ENCODE measurements around the gene NQO2. TPM values are rescaled to one million over a fixed set of nuclear protein-coding genes. Genes with fewer than 3 reads are reported as not detected.
A peak's percentile ranks its signal among the peaks of the same experiment; 100 is the strongest.
"Not testable (repeated sequence)": the region's sequence is repeated elsewhere in the genome, so short reads cannot be mapped to it uniquely, and the experiment has no call there.

The NQO2 gene
- total RNA-seq, 1 donor from 2014 or later: 6.1 TPM

GRCh38 chr6:3035397-3035796, 35.7 kb downstream of the NQO2 start:
- FAIRE-seq (no peak), DNase-seq (ENCODE audit: low spot score in 2 of 2) (no peak)

- DNase-seq (ENCODE audit: low spot score in 2 of 2) (no peak), FAIRE-seq (no peak)
Measured at GRCh38 chr6:3036861-3037637, 37.4 kb downstream of the NQO2 start.

GRCh38 chr6:3037638-3038365, 38.1 kb downstream of the NQO2 start:
- FAIRE-seq: no peak
- DNase-seq (ENCODE audit: low spot score in 2 of 2): no peak

GRCh38 chr6:3039384-3039783, 39.7 kb downstream of the NQO2 start:
- DNase-seq (ENCODE audit: low spot score in 2 of 2): no peak
- FAIRE-seq: no peak

GRCh38 chr6:3041147-3041546, 41.5 kb downstream of the NQO2 start:
- FAIRE-seq: no peak
- DNase-seq (ENCODE audit: low spot score in 2 of 2): no peak

- DNase-seq (ENCODE audit: low spot score in 2 of 2) (no peak), FAIRE-seq (no peak)
Measured at GRCh38 chr6:3041606-3042005, 41.9 kb downstream of the NQO2 start.

GRCh38 chr6:3045369-3045768, 45.7 kb downstream of the NQO2 start:
- no peak for FAIRE-seq

GRCh38 chr6:3045777-3046176, 46.1 kb downstream of the NQO2 start:
- DNase-seq (ENCODE audit: low spot score in 2 of 2) (no peak), FAIRE-seq (no peak)

More at GRCh38 chr6:3045369-3045768, 45.7 kb downstream of the NQO2 start:
- no peak for DNase-seq (ENCODE audit: low spot score in 2 of 2)

- DNase-seq (ENCODE audit: low spot score in 2 of 2): no peak
Measured at GRCh38 chr6:3046295-3046694, 46.6 kb downstream of the NQO2 start.

GRCh38 chr6:3048009-3048408, 48.3 kb downstream of the NQO2 start:
- not testable (repeated sequence) for FAIRE-seq; DNase-seq (ENCODE audit: low spot score in 2 of 2)

More at GRCh38 chr6:3046295-3046694, 46.6 kb downstream of the NQO2 start:
- no peak for FAIRE-seq

- DNase-seq (ENCODE audit: low spot score in 2 of 2) (no peak), FAIRE-seq (no peak)
Measured at GRCh38 chr6:3052481-3053230, 53.0 kb downstream of the NQO2 start.

- DNase-seq (ENCODE audit: low spot score in 2 of 2) (no peak), FAIRE-seq (no peak)
Measured at GRCh38 chr6:3053231-3053508, 53.5 kb downstream of the NQO2 start.

GRCh38 chr6:3054229-3055157, 54.8 kb downstream of the NQO2 start:
- DNase-seq (ENCODE audit: low spot score in 2 of 2): peak in 1 of 2 donors; percentile 34
- not testable (repeated sequence) for FAIRE-seq

- not testable (repeated sequence) for DNase-seq (ENCODE audit: low spot score in 2 of 2); FAIRE-seq
Measured at GRCh38 chr6:3055158-3055499, 55.4 kb downstream of the NQO2 start.

- FAIRE-seq: no peak
Measured at GRCh38 chr6:3057063-3057770, 57.5 kb downstream of the NQO2 start.

GRCh38 chr6:3058957-3059356, 59.3 kb downstream of the NQO2 start:
- FAIRE-seq (no peak), DNase-seq (ENCODE audit: low spot score in 2 of 2) (no peak)

More at GRCh38 chr6:3057063-3057770, 57.5 kb downstream of the NQO2 start:
- DNase-seq (ENCODE audit: low spot score in 2 of 2): no peak

GRCh38 chr6:3060092-3060491, 60.4 kb downstream of the NQO2 start:
- DNase-seq (ENCODE audit: low spot score in 2 of 2); FAIRE-seq: not testable (repeated sequence)

GRCh38 chr6:3061501-3061941, 61.8 kb downstream of the NQO2 start:
- no peak for FAIRE-seq
- no peak for DNase-seq (ENCODE audit: low spot score in 2 of 2)

GRCh38 chr6:3063340-3063732, 63.6 kb downstream of the NQO2 start:
- not testable (repeated sequence) for FAIRE-seq; DNase-seq (ENCODE audit: low spot score in 2 of 2)
